CD4-positive, alpha-beta T cell (primary cell): ENCODE measurements around the gene STARD8. TPM values are rescaled to one million over a fixed set of nuclear protein-coding genes. Genes with fewer than 3 reads are reported as not detected.

Experiments
- ATAC-seq: fragments of 200-7000 bp; cut with Tn5 transposase; one replicate; pipeline ENCODE4 v1.10.0; 2022; ENCODE audit warnings: mild to moderate bottlenecking; ENCODE audit not compliant: poor library complexity
- CTCF ChIA-PET: fragments of 350-600 bp; sonication (Branson Sonifier 250); formaldehyde crosslinking; loops from one replicate; lab custom pipeline; 2021; ENCODE audit warnings: antibody characterized with exemption, inconsistent platforms; lab: Charles Lee
- POLR2A ChIA-PET: fragments of 350-600 bp; sonication (Branson Sonifier 250); formaldehyde crosslinking; loops from one replicate; lab custom pipeline; 2021; ENCODE audit warnings: antibody characterized with exemption, inconsistent platforms; lab: Charles Lee
- DNase-seq, 14 experiments: peaks; one replicate each; pipeline ENCODE4 v3.0.0-alpha.2; 2013 to 2020; ENCODE audit warnings: mixed read lengths in 2 of 14
- H3K27ac ChIP-seq, 2 donors: one replicate each; pipeline versions ENCODE4 v1.5.1 to v1.7.0; 2013; ENCODE audit warnings: low read length in 2 of 2, low read depth in 1 of 2, mild to moderate bottlenecking in 1 of 2
- H3K27me3 ChIP-seq, 2 experiments: 1 replicate in 1 of 2; 2 replicates in 1 of 2; pipeline versions ENCODE4 v1.6.1 to v1.7.0; 2013; ENCODE audit warnings: low read length in 2 of 2, control low read depth in 1 of 2, mild to moderate bottlenecking in 1 of 2, moderate library complexity in 1 of 2; ENCODE audit not compliant: insufficient read depth in 2 of 2, control insufficient read depth in 1 of 2
- H3K36me3 ChIP-seq: one replicate; pipeline ENCODE4 v1.6.1; 2013; ENCODE audit warnings: low read length, control low read depth; ENCODE audit not compliant: insufficient read depth
- H3K4me1 ChIP-seq: one replicate; pipeline ENCODE4 v1.6.1; 2013; ENCODE audit warnings: low read length, control low read depth; ENCODE audit not compliant: insufficient read depth
- H3K4me3 ChIP-seq: one replicate; pipeline ENCODE4 v1.5.1; 2013; ENCODE audit warnings: mild to moderate bottlenecking, low read length, moderate library complexity
- H3K9me3 ChIP-seq, 2 experiments: 1 replicate in 1 of 2; 2 replicates in 1 of 2; pipeline versions ENCODE4 v1.6.1 to v1.7.0; 2013; ENCODE audit warnings: low read length in 2 of 2, mild to moderate bottlenecking in 2 of 2, control low read depth in 1 of 2, moderate library complexity in 1 of 2; ENCODE audit not compliant: control insufficient read depth in 1 of 2, insufficient read depth in 1 of 2
- H3K27ac Mint-ChIP-seq: one replicate; pipeline ENCODE4 v1.8.0; 2020; ENCODE audit warnings: mixed read lengths
- H3K27me3 Mint-ChIP-seq: one replicate; pipeline ENCODE4 v1.8.0; 2021; ENCODE audit warnings: mixed read lengths
- H3K36me3 Mint-ChIP-seq: one replicate; pipeline ENCODE4 v1.8.0; 2021; ENCODE audit warnings: low read depth, mixed read lengths
- H3K4me1 Mint-ChIP-seq: one replicate; pipeline ENCODE4 v1.8.0; 2021; ENCODE audit warnings: low read depth, mixed read lengths
- H3K4me3 Mint-ChIP-seq: one replicate; pipeline ENCODE4 v1.8.0; 2020; ENCODE audit warnings: mild to moderate bottlenecking, mixed read lengths
- H3K9me3 Mint-ChIP-seq: one replicate; pipeline ENCODE4 v1.8.0; 2020; ENCODE audit warnings: mixed read lengths
- CTCF ChIP-seq: fragments of 200-600 bp; IDR thresholded peaks from one replicate; pipeline ENCODE4 v1.8.0; 2022; ENCODE audit warnings: antibody characterized with exemption, mild to moderate bottlenecking
- intact Hi-C, 2 experiments: fragments of 100-400 bp; cut with DNase I in 1 of 2; cut with micrococcal nuclease in 1 of 2; formaldehyde crosslinking; loops; one replicate each; pipeline versions ENCODE4 v1.15.1 to v1.9.0; 2023 to 2025; cut with DNase I, micrococcal nuclease
- total RNA-seq, 174 experiments: library from RNA in 2 of 174; stranded (reverse) in 2 of 174; gene quantifications; one replicate each; pipeline ENCODE4 v1.2.3 and lab custom pipeline; 2021 to 2026

Gene STARD8
- total RNA-seq, 2 experiments from 2014 or later = 0.22 to 0.25 TPM

- CTCF ChIA-PET = no interaction called here
- Histone ChIP-seq H3K9me3 (no peaks in the 10 kb centered on the region), H3K4me1 (peaks cover 9% of the 10 kb centered on the region), H3K27ac (no peak overlapping the region), H3K27me3 (peaks cover 6 to 19% of the 10 kb centered on the region in 2 experiments), H3K4me3 (peak overlapping the region; percentile 33), H3K36me3 (no peaks in the 10 kb centered on the region)
- Mint-ChIP-seq H3K27ac (no peak overlapping the region), H3K27me3 (peaks cover 32% of the 10 kb centered on the region), H3K4me3 (no peak overlapping the region), H3K4me1 (no peaks in the 10 kb centered on the region), H3K9me3 (no peaks in the 10 kb centered on the region), H3K36me3 (no peaks in the 10 kb centered on the region)
- intact Hi-C loops = no loop called here
- peak in 2 of 14 experiments; percentile 46 to 55 for DNase-seq
- no peak for ATAC-seq
- POLR2A ChIA-PET = no interaction called here
- no peak for TF ChIP-seq CTCF
Measured at GRCh38 chrX:68693481-68694434, 46.3 kb downstream of the STARD8 start.

- intact Hi-C loops = no loop called here
- Histone ChIP-seq H3K36me3 (no peaks in the 10 kb centered on the region), H3K27ac (no peak overlapping the region), H3K4me1 (peaks cover 9% of the 10 kb centered on the region), H3K27me3 (peaks cover 6 to 19% of the 10 kb centered on the region in 2 experiments), H3K4me3 (peak overlapping the region; percentile 33), H3K9me3 (no peaks in the 10 kb centered on the region)
- no peak overlapping the region for H3K27ac Mint-ChIP-seq
- H3K4me1 Mint-ChIP-seq = no peaks in the 10 kb centered on the region
- no peaks in the 10 kb centered on the region for H3K36me3 Mint-ChIP-seq
- H3K27me3 Mint-ChIP-seq = peaks cover 32% of the 10 kb centered on the region
- H3K4me3 Mint-ChIP-seq = no peak overlapping the region
- ATAC-seq (no peak), DNase-seq (peak in 2 of 14 experiments; percentile 31 to 34)
- ChIA-PET POLR2A (no interaction called here), CTCF (no interaction called here)
- H3K9me3 Mint-ChIP-seq = no peaks in the 10 kb centered on the region
- TF ChIP-seq CTCF = no peak
Measured at GRCh38 chrX:68694435-68695205, 47.2 kb downstream of the STARD8 start.

GRCh38 chrX:68695206-68695845 is 47.9 kb downstream of the STARD8 start:
- ChIA-PET POLR2A (no interaction called here), CTCF (no interaction called here)
- intact Hi-C loops = no loop called here
- H3K36me3 Mint-ChIP-seq = no peaks in the 10 kb centered on the region
- Histone ChIP-seq H3K27ac (no peak overlapping the region), H3K36me3 (no peaks in the 10 kb centered on the region), H3K27me3 (peaks cover 6 to 19% of the 10 kb centered on the region in 2 experiments), H3K4me1 (peaks cover 9% of the 10 kb centered on the region), H3K4me3 (no peak overlapping the region), H3K9me3 (no peaks in the 10 kb centered on the region)
- H3K27me3 Mint-ChIP-seq = peaks cover 31% of the 10 kb centered on the region
- no peak for TF ChIP-seq CTCF
- no peak overlapping the region for H3K4me3 Mint-ChIP-seq
- no peaks in the 10 kb centered on the region for H3K9me3 Mint-ChIP-seq
- no peaks in the 10 kb centered on the region for H3K4me1 Mint-ChIP-seq
- H3K27ac Mint-ChIP-seq = no peak overlapping the region
- DNase-seq (no peak), ATAC-seq (no peak)
